HEK293T (cell line): ENCODE measurements around the gene ANTXRL.
"Not testable (repeated sequence)": the region's sequence is repeated elsewhere in the genome, so short reads cannot be mapped to it uniquely, and the experiment has no call there.

ENCODE experiments used
- ARNT ChIP-seq: fragments of 450-650 bp; IDR thresholded peaks from 2 replicates; pipeline ENCODE4 v1.6.1; 2017; ENCODE audit warnings: mild to moderate bottlenecking
- BHLHE40 ChIP-seq: fragments of 450-650 bp; IDR thresholded peaks from 2 replicates; pipeline ENCODE4 v1.6.1; 2016; ENCODE audit warnings: mild to moderate bottlenecking, moderate library complexity, borderline replicate concordance
- ELF4 ChIP-seq: fragments of 450-650 bp; IDR thresholded peaks from 2 replicates; pipeline ENCODE4 v1.6.1; 2017; ENCODE audit warnings: antibody characterized with exemption
- FOXA1 ChIP-seq: fragments of 450-650 bp; IDR thresholded peaks from 2 replicates; pipeline ENCODE4 v1.6.1; 2016; ENCODE audit warnings: mild to moderate bottlenecking
- FOXK2 ChIP-seq: fragments of 450-650 bp; IDR thresholded peaks from 2 replicates; pipeline ENCODE4 v1.6.1; 2016; ENCODE audit warnings: mild to moderate bottlenecking
- FOXM1 ChIP-seq: fragments of 450-650 bp; IDR thresholded peaks from 2 replicates; pipeline ENCODE4 v1.6.1; 2017; ENCODE audit warnings: mild to moderate bottlenecking, borderline replicate concordance
- HDGF ChIP-seq: fragments of 450-650 bp; IDR thresholded peaks from 2 replicates; pipeline ENCODE4 v1.6.1; 2017; ENCODE audit warnings: antibody characterized with exemption, borderline replicate concordance
- L3MBTL2 ChIP-seq: fragments of 450-650 bp; conservative IDR thresholded peaks from 2 replicates; pipeline ENCODE4 v1.6.1; 2016; ENCODE audit warnings: mild to moderate bottlenecking
- NFRKB ChIP-seq: fragments of 450-650 bp; IDR thresholded peaks from 2 replicates; pipeline ENCODE4 v1.6.1; 2016; ENCODE audit warnings: mild to moderate bottlenecking, moderate library complexity
- SP1 ChIP-seq: fragments of 450-650 bp; IDR thresholded peaks from 2 replicates; pipeline ENCODE4 v1.6.1; 2017
- SUZ12 ChIP-seq: fragments of 450-650 bp; IDR thresholded peaks from 2 replicates; pipeline ENCODE4 v1.6.1; 2016; ENCODE audit warnings: mild to moderate bottlenecking
- TARDBP ChIP-seq: fragments of 450-650 bp; IDR thresholded peaks from 2 replicates; pipeline ENCODE4 v1.6.1; 2016
- ZNF384 ChIP-seq: fragments of 450-650 bp; IDR thresholded peaks from 2 replicates; pipeline ENCODE4 v1.6.1; 2016
- TF ChIP-seq, protein P1 (sequence below): fragments of 450-650 bp; IDR thresholded peaks from 2 replicates; pipeline ENCODE4 v1.6.1; 2016

DNA sequence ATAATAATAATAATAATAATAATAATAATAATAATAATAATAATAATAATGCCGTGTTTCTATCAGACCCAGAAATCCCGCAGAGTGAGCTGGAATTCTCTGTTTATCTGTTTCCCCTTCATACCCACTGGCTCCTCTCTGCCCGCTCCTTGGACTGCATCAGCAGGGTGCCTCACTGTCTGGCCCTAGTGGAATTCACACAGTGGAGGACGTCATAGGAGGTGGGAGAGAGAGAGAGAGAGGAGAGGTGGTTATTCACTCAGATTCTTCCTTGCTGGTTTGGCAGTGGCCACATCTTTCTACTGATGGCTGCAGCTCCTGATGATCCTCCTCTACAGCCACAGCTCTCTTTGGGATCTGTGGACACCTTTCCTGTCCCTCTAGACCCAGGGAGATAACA lies 78.7 kb downstream of the ANTXRL start:
- not testable (repeated sequence) for TF ChIP-seq FOXM1, SUZ12, FOXA1, ZNF384, BHLHE40, ELF4, L3MBTL2, SP1, ARNT, TARDBP, NFRKB, FOXK2, HDGF
- TF ChIP-seq, protein P1, sequence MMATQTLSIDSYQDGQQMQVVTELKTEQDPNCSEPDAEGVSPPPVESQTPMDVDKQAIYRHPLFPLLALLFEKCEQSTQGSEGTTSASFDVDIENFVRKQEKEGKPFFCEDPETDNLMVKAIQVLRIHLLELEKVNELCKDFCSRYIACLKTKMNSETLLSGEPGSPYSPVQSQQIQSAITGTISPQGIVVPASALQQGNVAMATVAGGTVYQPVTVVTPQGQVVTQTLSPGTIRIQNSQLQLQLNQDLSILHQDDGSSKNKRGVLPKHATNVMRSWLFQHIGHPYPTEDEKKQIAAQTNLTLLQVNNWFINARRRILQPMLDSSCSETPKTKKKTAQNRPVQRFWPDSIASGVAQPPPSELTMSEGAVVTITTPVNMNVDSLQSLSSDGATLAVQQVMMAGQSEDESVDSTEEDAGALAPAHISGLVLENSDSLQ: not testable (repeated sequence)
